H1 (cell line): ENCODE measurements around the gene MBD3. TPM values are rescaled to one million over a fixed set of nuclear protein-coding genes. Genes with fewer than 3 reads are reported as not detected.

ENCODE experiments used
- CTCF ChIA-PET: fragments of 300-600 bp; sonication (Branson Sonifier 250); formaldehyde crosslinking; loops from one replicate; lab custom pipeline; 2021; ENCODE audit not compliant: partially characterized antibody; lab: Charles Lee
- POLR2A ChIA-PET: fragments of 300-600 bp; sonication (Branson Sonifier 250); formaldehyde crosslinking; loops from one replicate; lab custom pipeline; 2021; ENCODE audit warnings: inconsistent platforms; ENCODE audit not compliant: partially characterized antibody; lab: Charles Lee
- DNase-seq, 2 experiments: peaks; one replicate each; pipeline versions ENCODE4 v3.0.0 to v3.0.0-alpha.2; 2010 to 2022; ENCODE audit warnings: low spot score in 2 of 2, low read depth in 1 of 2, mixed read lengths in 1 of 2
- FAIRE-seq: peaks from 2 replicates; lab custom pipeline; 2011; peaks lifted over from hg19 to GRCh38; lab: Jason Lieb, UNC
- H2AFZ ChIP-seq: 2 replicates; pipeline ENCODE4 v1.8.1; 2012; ENCODE audit warnings: low read length, inconsistent platforms
- H2AK5ac ChIP-seq: 2 replicates; pipeline ENCODE4 v1.6.1; 2013; ENCODE audit warnings: low read depth, low read length
- H2BK120ac ChIP-seq: replicated peaks from 2 replicates; pipeline ENCODE3; 2013; ENCODE audit warnings: low read depth, low read length, inconsistent platforms
- H2BK12ac ChIP-seq: 2 replicates; pipeline ENCODE4 v1.6.1; 2013; ENCODE audit warnings: low read depth, low read length
- H2BK15ac ChIP-seq: 2 replicates; pipeline ENCODE4 v1.6.1; 2013; ENCODE audit warnings: low read length
- H2BK20ac ChIP-seq: 2 replicates; pipeline ENCODE4 v1.6.1; 2013; ENCODE audit warnings: low read length
- H2BK5ac ChIP-seq: 2 replicates; pipeline ENCODE4 v1.6.1; 2013; ENCODE audit warnings: low read depth, low read length
- H3K14ac ChIP-seq: 2 replicates; pipeline ENCODE4 v1.6.1; 2013; ENCODE audit warnings: inconsistent platforms; ENCODE audit not compliant: insufficient read length
- H3K18ac ChIP-seq: 2 replicates; pipeline ENCODE4 v1.6.1; 2013; ENCODE audit warnings: low read length; ENCODE audit errors: extremely low read depth
- H3K23ac ChIP-seq: 2 replicates; pipeline ENCODE4 v1.6.1; 2013; ENCODE audit warnings: inconsistent platforms; ENCODE audit not compliant: insufficient read length
- H3K23me2 ChIP-seq: 2 replicates; pipeline ENCODE4 v1.6.1; 2013; ENCODE audit warnings: low read depth, low read length
- H3K27ac ChIP-seq: 2 replicates; pipeline ENCODE4 v1.6.1; 2011; ENCODE audit warnings: low read depth, low read length, inconsistent platforms
- H3K27me3 ChIP-seq, 4 experiments: replicated peaks in 1 of 4; 1 replicate in 1 of 4; 2 replicates in 3 of 4; pipeline versions ENCODE4 v1.6.1 to v1.8.1; 2011 to 2013; ENCODE audit warnings: low read length in 3 of 4, mild to moderate bottlenecking in 3 of 4, inconsistent platforms in 2 of 4, mixed read lengths in 2 of 4, moderate library complexity in 1 of 4; ENCODE audit not compliant: control insufficient read depth in 3 of 4, insufficient read depth in 3 of 4; ENCODE audit errors: extremely low read depth in 1 of 4
- H3K36me3 ChIP-seq, 4 experiments: 2 replicates each; pipeline versions ENCODE4 v1.6.1 to v1.8.1; 2011 to 2013; ENCODE audit warnings: mild to moderate bottlenecking in 4 of 4, low read length in 3 of 4, moderate library complexity in 2 of 4, control low read depth in 1 of 4, inconsistent platforms in 1 of 4; ENCODE audit not compliant: insufficient read depth in 4 of 4, control insufficient read depth in 2 of 4
- H3K4ac ChIP-seq: replicated peaks from 2 replicates; pipeline ENCODE3; 2013; ENCODE audit warnings: low read length, low read depth, mixed read lengths, inconsistent platforms; ENCODE audit not compliant: insufficient read length
- H3K4me1 ChIP-seq, 4 experiments: replicated peaks in 1 of 4; 1 replicate in 1 of 4; 2 replicates in 3 of 4; pipeline versions ENCODE4 v1.6.1 to v1.8.1; 2011 to 2013; ENCODE audit warnings: low read length in 3 of 4, inconsistent platforms in 2 of 4, mixed read lengths in 1 of 4; ENCODE audit not compliant: insufficient read depth in 4 of 4, control insufficient read depth in 3 of 4
- H3K4me2 ChIP-seq, 2 experiments: 2 replicates each; pipeline versions ENCODE4 v1.6.1 to v1.8.1; 2011 to 2013; ENCODE audit warnings: low read depth in 2 of 2, low read length in 2 of 2, control low read depth in 1 of 2, inconsistent platforms in 1 of 2, mild to moderate bottlenecking in 1 of 2; ENCODE audit not compliant: insufficient read depth in 1 of 2
- H3K4me3 ChIP-seq, 4 experiments: fragments of 200-600, 300-600 bp in 1 of 4; sonication (generic), shearing (Covaris generic), sonication (Bioruptor Twin) in 1 of 4; 2 replicates each; pipeline versions ENCODE4 v1.5.1 to v1.8.1; 2011 to 2016; ENCODE audit warnings: low read length in 4 of 4, low read depth in 3 of 4, control low read depth in 2 of 4, inconsistent platforms in 2 of 4, mild to moderate bottlenecking in 2 of 4, mixed read lengths in 1 of 4, moderate library complexity in 1 of 4; ENCODE audit not compliant: insufficient read depth in 2 of 4; ENCODE audit errors: extremely low read depth in 1 of 4
- H3K56ac ChIP-seq: replicated peaks from 2 replicates; pipeline ENCODE3; 2013; ENCODE audit warnings: low read depth, mild to moderate bottlenecking, mixed read lengths, low read length, inconsistent platforms; ENCODE audit not compliant: insufficient read length
- H3K79me1 ChIP-seq: 2 replicates; pipeline ENCODE4 v1.6.1; 2013; ENCODE audit warnings: low read depth, low read length, control low read depth
- H3K79me2 ChIP-seq, 2 experiments: 2 replicates each; pipeline versions ENCODE4 v1.6.1 to v1.8.1; 2012 to 2013; ENCODE audit warnings: low read length in 2 of 2, mild to moderate bottlenecking in 2 of 2, inconsistent platforms in 1 of 2; ENCODE audit not compliant: insufficient read depth in 2 of 2, control insufficient read depth in 1 of 2
- H3K9ac ChIP-seq, 4 experiments: replicated peaks in 1 of 4; 1 replicate in 1 of 4; 2 replicates in 3 of 4; pipeline versions ENCODE4 v1.6.1 to v1.8.1; 2011 to 2013; ENCODE audit warnings: low read depth in 3 of 4, low read length in 3 of 4, control low read depth in 2 of 4, mild to moderate bottlenecking in 2 of 4, moderate library complexity in 2 of 4, inconsistent platforms in 1 of 4; ENCODE audit errors: extremely low read depth in 1 of 4
- H3K9me3 ChIP-seq, 2 experiments: 2 replicates each; pipeline versions ENCODE4 v1.6.1 to v1.8.1; 2012 to 2013; ENCODE audit warnings: mild to moderate bottlenecking in 2 of 2, moderate library complexity in 2 of 2, control low read depth in 1 of 2, inconsistent platforms in 1 of 2, low read depth in 1 of 2, low read length in 1 of 2, mixed read lengths in 1 of 2; ENCODE audit not compliant: insufficient read depth in 2 of 2
- H4K20me1 ChIP-seq, 2 experiments: replicated peaks in 1 of 2; 2 replicates each; pipeline versions ENCODE3 to v1.8.1; 2011 to 2013; ENCODE audit warnings: inconsistent platforms in 2 of 2, low read length in 2 of 2, mild to moderate bottlenecking in 1 of 2; ENCODE audit not compliant: insufficient read depth in 2 of 2, control insufficient read depth in 1 of 2
- H4K5ac ChIP-seq: 2 replicates; pipeline ENCODE4 v1.6.1; 2013; ENCODE audit warnings: low read length, low read depth, mixed read lengths, inconsistent platforms; ENCODE audit not compliant: insufficient read length
- H4K8ac ChIP-seq: 2 replicates; pipeline ENCODE4 v1.8.0; 2013; ENCODE audit warnings: mild to moderate bottlenecking, moderate library complexity, low read length, inconsistent platforms; ENCODE audit not compliant: insufficient read depth; ENCODE audit errors: extremely low read depth
- H4K91ac ChIP-seq: replicated peaks from 2 replicates; pipeline ENCODE3; 2013; ENCODE audit warnings: low read length, mixed read lengths, inconsistent platforms; ENCODE audit not compliant: insufficient read length
- ATF3 ChIP-seq: IDR thresholded peaks from 2 replicates; pipeline ENCODE4 v1.6.1; 2011; ENCODE audit warnings: low read depth, mild to moderate bottlenecking, low read length; ENCODE audit not compliant: insufficient read depth
- BCL11A ChIP-seq, 2 experiments: IDR thresholded peaks; one replicate each; pipeline ENCODE4 v1.6.1; 2011; ENCODE audit warnings: low read depth in 2 of 2, low read length in 2 of 2, mild to moderate bottlenecking in 2 of 2
- CHD2 ChIP-seq: IDR thresholded peaks from 2 replicates; pipeline ENCODE4 v1.6.1; 2012; ENCODE audit warnings: low read length, improper control_type of control experiment
- EGR1 ChIP-seq: IDR thresholded peaks from 2 replicates; pipeline ENCODE4 v1.6.1; 2011; ENCODE audit warnings: low read depth, low read length, borderline replicate concordance
- MAX ChIP-seq: IDR thresholded peaks from 2 replicates; pipeline ENCODE4 v1.6.1; 2012; ENCODE audit warnings: inconsistent platforms
- RBBP5 ChIP-seq: IDR thresholded peaks from 2 replicates; pipeline ENCODE4 v1.7.1; 2012; ENCODE audit warnings: low read depth, mild to moderate bottlenecking, inconsistent platforms, low read length, moderate library complexity, borderline replicate concordance
- RFX5 ChIP-seq: IDR thresholded peaks from 2 replicates; pipeline ENCODE4 v1.6.1; 2011; ENCODE audit warnings: low read depth, low read length, improper control_type of control experiment, borderline replicate concordance
- RNF2 ChIP-seq: fragments of 200-900, 300-1000 bp; sonication (generic); IDR thresholded peaks from 2 replicates; pipeline ENCODE4 v1.7.1; 2016; ENCODE audit warnings: borderline replicate concordance, low read depth, mild to moderate bottlenecking, antibody characterized with exemption, low read length; ENCODE audit not compliant: poor library complexity, severe bottlenecking; ENCODE audit errors: missing control alignments
- SP4 ChIP-seq: IDR thresholded peaks from 2 replicates; pipeline ENCODE4 v1.6.1; 2012; ENCODE audit warnings: low read length, inconsistent platforms
- USF2 ChIP-seq: IDR thresholded peaks from 2 replicates; pipeline ENCODE4 v1.6.1; 2011; ENCODE audit warnings: low read length, improper control_type of control experiment
- WGBS, 2 experiments: shearing (Covaris generic) in 1 of 2; methylation state at CpG; one replicate each; pipeline versions ENCODE4 v1.1.6 to v1.1.7; 2013 to 2015; ENCODE audit warnings: low lambda C conversion rate in 2 of 2, mixed read lengths in 2 of 2, inconsistent platforms in 1 of 2, low coverage in 1 of 2, missing lambda C conversion rate in 1 of 2; ENCODE audit not compliant: insufficient replicate concordance in 2 of 2, insufficient coverage in 1 of 2, insufficient read length in 1 of 2; ENCODE audit errors: extremely low coverage in 1 of 2, missing lambda C conversion rate in 1 of 2; 5-methylcytosine and 5-hydroxymethylcytosine counted together
- polyA plus RNA-seq, 7 experiments: library from polyadenylated mRNA; depleted of rRNA in 3 of 7; stranded (reverse) in 5 of 7; unstranded in 2 of 7; fragments of >200 nt in 5 of 7; fragments of 200-250 nt in 2 of 7; gene quantifications; 1 replicate in 5 of 7; 2 replicates in 1 of 7; 4 replicates in 1 of 7; pipeline versions ENCODE4 v1.2.1 to v1.2.3, GENCODE V29; 2011 to 2013; ENCODE audit warnings: missing spikeins in 2 of 7, mixed read lengths in 2 of 7
- total RNA-seq: library from RNA; stranded (reverse); fragmentation: NEBNext Ultra II Directional; extraction: Animal tissue kit (Norgen Biotek cat#: 25700); gene quantifications from 2 replicates; pipeline ENCODE4 v1.2.1, GENCODE V29; 2021

MBD3 gene
- total and polyA plus RNA-seq, 2 of the 8 experiments (the other 6 are each of a cell fraction or from before 2014, with no cell fraction given) = 88.2 to 110 TPM

GRCh38 chr19:1630811-1631210 lies 38.1 kb upstream of the MBD3 start:
- H2BK12ac ChIP-seq = no peak overlapping the region
- H2BK120ac ChIP-seq = no peak overlapping the region
- H3K9me3 ChIP-seq = 0 out of 4 replicates have a peak, but pooled peaks cover 0 to 2% of the 10 kb centered on the region in 2 experiments
- ChIA-PET POLR2A (interaction anchor here (1.0 to 3.4 kb wide), 6 partner anchors 8 to 32 kb away, joined by 3 to 25 read pairs (median 4); no protein-coding TSS in a partner anchor), CTCF (no interaction called here)
- no peak overlapping the region for H4K8ac ChIP-seq
- H3K4me2 ChIP-seq = no peak overlapping the region
- peaks cover 8 to 46% (median 31%) of the 10 kb centered on the region in 4 experiments; a peak in 7 of 8 replicates for H3K36me3 ChIP-seq
- H3K79me1 ChIP-seq = peaks cover 20% of the 10 kb centered on the region
- DNase-seq (no peak), FAIRE-seq (no peak)
- no peak overlapping the region for H3K4ac ChIP-seq
- H3K23me2 ChIP-seq = no peaks in the 10 kb centered on the region
- H4K20me1 ChIP-seq = peaks cover 27 to 39% of the 10 kb centered on the region in 2 experiments
- no peak overlapping the region for H3K18ac ChIP-seq
- H4K91ac ChIP-seq = no peak overlapping the region
- no peak overlapping the region for H3K4me3 ChIP-seq
- H2AK5ac ChIP-seq = no peak overlapping the region
- H3K4me1 ChIP-seq = no peaks in the 10 kb centered on the region
- no peak overlapping the region for H3K14ac ChIP-seq
- no peak overlapping the region for H2BK15ac ChIP-seq
- no peak overlapping the region for H2BK5ac ChIP-seq
- WGBS, 2 experiments = 93% methylated on average over 16 of the region's 17 CpGs; no CpG with 5 or more reads in 1 of the 2 experiments
- no peak overlapping the region for H3K56ac ChIP-seq
- peaks cover 0 to 29% of the 10 kb centered on the region in 2 experiments; a peak in 3 of 4 replicates for H3K79me2 ChIP-seq
- no peak overlapping the region for H2AFZ ChIP-seq
- no peaks in the 10 kb centered on the region for H3K27me3 ChIP-seq
- no peak overlapping the region for H2BK20ac ChIP-seq
- H3K9ac ChIP-seq = no peak overlapping the region
- no peak overlapping the region for H3K23ac ChIP-seq
- no peak overlapping the region for H4K5ac ChIP-seq
- H3K27ac ChIP-seq = no peak overlapping the region
- TF ChIP-seq MAX (no peak), ATF3 (no peak), BCL11A (IDR thresholded peaks at IDR 0.05; ENCODE audit: low read depth in 2 of 2, low read length in 2 of 2) (no peak), RNF2 (no peak), RBBP5 (no peak), CHD2 (no peak), RFX5 (no peak), SP4 (no peak), USF2 (no peak), EGR1 (no peak)
